HK-2 (cell line): ENCODE data around the gene CAPN2.
A peak's percentile ranks its signal among the peaks of the same experiment; 100 is the strongest.
"Not testable (repeated sequence)": the region's sequence is repeated elsewhere in the genome, so short reads cannot be mapped to it uniquely, and the experiment has no call there.

ENCODE experiments used
- DNase-seq: peaks from one replicate; pipeline ENCODE4 v3.0.0-alpha.2; 2018; ENCODE audit not compliant: unreplicated experiment

The CAPN2 gene

DNA sequence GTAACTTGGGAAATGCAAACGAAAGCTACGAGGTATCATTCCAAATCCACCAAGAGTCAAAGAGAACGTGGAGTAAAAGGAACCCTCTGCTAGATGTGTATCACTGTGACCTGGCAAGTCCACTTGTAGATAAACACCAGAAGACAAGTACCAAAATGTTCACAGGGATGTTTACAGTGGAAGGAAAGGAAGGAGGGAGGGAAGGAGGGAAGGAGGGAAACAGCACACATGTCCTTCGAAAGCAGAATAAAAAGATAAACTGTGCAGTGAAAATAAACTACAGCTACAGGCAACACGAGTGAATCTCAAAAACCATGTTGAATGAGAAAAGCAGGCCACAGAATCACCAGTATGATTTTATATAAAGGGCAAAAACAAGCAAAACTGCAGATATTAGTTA is 73.5 kb downstream of the CAPN2 start:
- DNase-seq = no peak

DNA sequence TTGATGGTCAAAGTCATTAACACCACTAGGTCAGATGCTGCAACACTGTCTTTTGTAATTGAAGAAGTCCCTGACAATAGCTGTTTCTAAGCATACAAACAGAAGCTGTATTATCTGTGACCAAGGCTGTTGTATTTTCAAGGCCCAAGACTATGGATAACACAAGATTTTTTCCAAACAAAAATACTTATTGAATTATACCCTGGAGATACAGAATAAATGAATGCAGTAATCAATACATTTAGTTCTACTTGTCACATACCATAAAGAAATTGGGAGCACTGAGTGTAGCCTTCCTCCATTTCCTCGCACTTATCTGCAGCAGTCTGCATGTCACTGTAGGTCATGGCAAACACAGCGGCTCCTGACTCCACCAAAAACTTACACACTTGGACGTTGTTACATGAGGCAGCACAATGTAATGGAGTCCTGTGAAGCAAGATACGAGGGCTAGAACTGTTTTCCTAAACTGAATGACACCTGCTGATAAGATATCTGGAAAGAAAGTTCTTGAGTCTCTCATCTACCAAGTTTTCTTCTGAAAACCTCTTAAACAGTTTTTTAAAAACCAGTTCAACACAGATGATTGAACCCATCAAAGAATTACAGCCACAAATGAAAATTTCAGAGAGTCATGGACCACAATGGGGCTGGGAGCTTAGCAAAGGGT is 76.5 kb downstream of the CAPN2 start:
- no peak for DNase-seq

- no peak for DNase-seq
Measured at GRCh38 chr1:223792046-223792445, 79.7 kb downstream of the CAPN2 start.

DNA sequence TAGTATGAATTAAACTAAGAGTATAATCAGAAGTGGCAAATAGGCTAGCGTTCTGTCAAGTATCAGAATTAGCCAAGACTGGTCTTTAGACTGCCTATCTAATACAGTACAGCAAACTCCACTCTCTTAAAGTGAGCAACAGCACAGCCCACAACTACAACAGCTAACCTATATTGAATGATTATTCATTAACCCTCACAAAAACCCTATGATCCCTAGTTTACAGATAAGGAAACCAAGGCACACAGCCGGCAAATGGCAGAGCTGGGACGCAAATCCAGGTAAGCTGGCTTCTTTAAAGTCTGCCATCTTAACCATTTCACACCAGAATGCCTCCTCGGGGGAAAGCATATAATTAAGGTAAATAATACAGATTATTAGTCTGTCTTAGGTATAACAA is 81.4 kb downstream of the CAPN2 start:
- no peak for DNase-seq

- DNase-seq = no peak
Measured at GRCh38 chr1:223794136-223794880, 82.0 kb downstream of the CAPN2 start.

- no peak for DNase-seq
Measured at GRCh38 chr1:223796210-223796609, 83.9 kb downstream of the CAPN2 start.

- no peak for DNase-seq
Measured at GRCh38 chr1:223802032-223802431, 89.7 kb downstream of the CAPN2 start.

DNA sequence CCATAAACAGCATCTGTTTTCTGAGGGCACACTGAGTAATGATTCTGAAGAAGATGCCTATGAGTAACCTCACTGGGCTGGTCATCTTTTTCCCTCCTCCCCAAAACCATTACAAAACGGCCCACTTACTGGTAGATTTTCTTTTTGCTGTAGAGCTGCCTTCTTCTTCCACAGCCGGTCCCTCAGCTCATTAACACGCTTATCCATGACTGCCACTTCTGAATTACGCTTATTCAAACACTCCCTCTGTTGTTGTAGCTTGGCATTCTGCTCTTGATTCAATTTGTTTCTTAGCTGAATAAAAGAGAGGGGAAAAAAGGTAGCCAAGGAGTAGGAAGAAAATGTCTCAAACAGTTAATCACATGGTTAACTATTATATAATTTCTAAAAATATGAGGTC is 90.3 kb downstream of the CAPN2 start:
- DNase-seq = no peak

- DNase-seq = no peak
Measured at GRCh38 chr1:223803211-223803610, 90.9 kb downstream of the CAPN2 start.

- DNase-seq = peak; percentile 42
Measured at GRCh38 chr1:223809905-223810304, 97.6 kb downstream of the CAPN2 start.

DNA sequence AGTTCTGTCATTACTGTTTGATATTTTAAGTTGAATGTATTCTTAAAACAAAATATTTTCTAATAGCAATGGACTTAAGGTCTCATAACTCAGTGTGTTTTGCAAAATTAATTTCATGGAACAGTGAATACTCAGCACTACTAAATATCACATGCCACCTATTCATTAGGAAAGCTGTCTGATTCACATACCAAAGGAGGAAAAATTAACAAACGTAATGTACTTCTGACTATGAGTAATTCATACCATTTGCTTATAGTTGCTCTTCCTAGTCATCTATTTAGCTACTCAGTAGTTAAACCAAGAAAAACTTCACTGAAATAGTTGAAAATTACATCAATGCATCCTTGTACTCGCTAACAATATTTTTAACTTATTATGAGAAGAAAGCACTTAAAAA is 98.2 kb downstream of the CAPN2 start:
- DNase-seq = no peak

DNA sequence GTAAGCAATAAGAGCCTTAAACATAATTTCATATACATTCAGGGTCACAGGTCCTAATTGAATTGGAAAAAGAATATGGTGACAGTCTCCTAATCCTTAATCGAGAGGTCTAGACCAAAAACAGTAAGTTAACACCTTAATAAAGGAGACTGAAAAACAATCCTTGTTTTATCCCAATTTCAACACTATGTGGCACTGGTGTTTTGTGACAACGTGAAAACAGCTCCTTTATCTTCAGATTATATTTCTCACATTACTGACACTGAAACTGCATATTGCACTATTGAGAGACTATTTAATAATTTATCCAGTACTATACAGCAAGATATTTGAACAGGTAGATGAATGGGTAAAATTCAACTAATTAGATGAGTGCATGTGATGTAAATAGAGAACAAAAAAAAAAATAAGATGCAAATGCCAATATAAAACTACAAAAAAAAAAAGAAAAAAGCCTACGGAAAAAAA is 99.3 kb downstream of the CAPN2 start:
- DNase-seq = no peak

DNA sequence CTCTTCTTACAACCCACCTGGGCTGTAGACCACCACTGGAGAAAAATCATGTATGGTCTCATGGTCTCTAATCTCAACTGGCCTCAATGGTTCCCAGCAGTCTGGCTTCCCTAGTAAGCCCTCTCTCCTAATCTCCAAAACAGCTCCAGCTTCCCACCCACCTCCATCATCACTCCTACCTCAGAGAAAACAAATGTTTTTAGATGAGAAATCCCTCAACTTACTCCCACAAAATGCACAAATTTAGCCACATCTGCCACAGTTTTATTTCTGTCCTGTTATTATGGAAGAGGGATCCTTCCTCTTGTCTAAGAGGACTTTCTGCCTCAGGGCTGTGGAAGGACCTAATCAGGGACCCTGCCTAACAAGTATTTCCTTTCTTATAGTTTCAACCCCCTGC is 101.3 kb downstream of the CAPN2 start:
- no peak for DNase-seq

DNA sequence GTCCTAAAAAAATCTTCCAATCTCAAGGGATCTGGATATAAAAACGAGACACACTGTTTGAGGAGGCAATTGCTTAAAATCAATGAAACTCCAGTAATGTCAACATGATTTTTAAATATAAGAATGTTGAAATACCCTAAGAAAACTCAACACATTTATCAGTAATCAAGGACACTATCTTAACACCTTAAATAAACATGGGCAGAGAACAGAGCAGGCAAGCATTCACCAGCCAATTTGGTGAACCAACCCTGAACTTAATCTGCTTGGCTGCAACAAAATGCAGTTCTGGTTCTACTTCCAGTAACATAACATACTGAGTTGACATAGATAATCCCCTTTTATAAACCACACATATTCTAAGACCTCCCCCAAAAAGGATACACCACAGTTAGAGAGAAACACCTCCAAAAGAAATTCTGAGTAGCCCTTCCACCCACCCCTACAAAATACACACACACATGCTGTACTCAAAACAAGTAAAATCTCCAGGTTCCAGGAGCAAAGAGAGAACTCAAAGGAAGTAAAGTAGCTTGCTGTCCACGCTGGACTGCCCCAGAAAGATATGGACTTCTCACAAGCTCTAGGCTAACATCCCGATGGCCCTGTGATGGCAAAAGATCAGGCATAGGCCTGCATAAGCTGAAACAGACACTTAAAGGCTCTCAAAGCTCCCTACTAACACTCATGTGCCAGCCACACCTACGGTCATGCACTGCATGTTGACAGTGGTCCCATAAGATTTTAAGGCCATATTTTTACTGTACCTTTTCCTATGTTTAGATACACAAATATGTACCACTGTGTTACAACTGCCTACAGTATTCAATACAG is 102.9 kb downstream of the CAPN2 start:
- no peak for DNase-seq

DNA sequence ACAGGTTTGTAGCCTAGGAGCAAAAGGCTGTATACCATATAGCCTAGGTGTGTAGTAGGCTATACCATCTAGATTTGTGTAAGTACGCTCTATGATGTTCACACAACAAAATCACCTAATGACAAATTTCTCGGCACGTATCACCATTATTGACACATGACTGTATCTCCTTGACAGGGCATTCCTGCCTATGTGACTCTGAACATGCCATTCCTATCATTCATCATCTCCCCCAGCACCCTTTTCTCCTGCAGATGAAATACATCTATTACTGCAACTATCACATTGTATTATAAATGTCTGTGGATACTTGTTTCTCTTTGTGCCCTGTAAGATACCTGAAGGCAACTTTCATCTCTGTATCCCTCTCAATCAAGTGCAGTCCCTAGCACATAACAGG is 103.5 kb downstream of the CAPN2 start:
- DNase-seq = no peak

DNA sequence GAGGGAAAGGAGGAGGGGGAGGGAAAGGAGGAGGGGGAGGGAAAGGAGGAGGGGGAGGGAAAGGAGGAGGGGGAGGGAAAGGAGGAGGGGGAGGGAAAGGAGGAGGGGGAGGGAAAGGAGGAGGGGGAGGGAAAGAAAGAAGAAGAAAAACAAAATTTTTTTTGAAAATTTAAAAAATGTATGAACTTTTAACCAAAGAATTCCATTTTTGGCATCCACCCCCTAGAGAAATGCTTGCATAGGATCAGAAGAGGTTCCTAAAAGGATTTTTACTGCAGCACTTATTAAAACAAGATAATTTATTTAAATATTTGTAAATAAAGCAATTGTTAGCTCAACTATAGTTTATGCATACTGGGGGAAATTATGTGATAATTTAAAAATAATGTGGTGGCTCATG is 104.9 kb downstream of the CAPN2 start:
- DNase-seq = not testable (repeated sequence)

- DNase-seq = no peak
Measured at GRCh38 chr1:223819730-223820514, 107.6 kb downstream of the CAPN2 start.

GRCh38 chr1:223820515-223820858 is 108.1 kb downstream of the CAPN2 start:
- no peak for DNase-seq

DNA sequence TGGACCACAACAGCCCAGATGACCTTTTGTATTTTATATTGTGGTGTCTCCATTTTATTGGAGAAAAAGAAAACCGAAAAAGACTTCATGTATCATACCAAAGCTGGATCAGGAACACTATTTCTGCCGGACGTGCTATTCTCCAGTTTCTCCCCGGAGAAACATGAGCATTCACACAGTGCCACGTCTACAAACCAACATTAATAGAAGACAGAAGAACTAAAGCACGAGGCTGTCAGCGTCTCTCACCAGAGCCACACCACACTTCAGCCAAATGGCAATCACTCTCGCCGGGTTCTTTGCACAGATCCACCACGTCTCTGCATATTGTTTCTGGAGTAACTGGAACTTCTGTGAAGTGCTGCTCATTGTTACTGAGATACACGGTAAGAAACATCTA is 108.6 kb downstream of the CAPN2 start:
- no peak for DNase-seq

DNA sequence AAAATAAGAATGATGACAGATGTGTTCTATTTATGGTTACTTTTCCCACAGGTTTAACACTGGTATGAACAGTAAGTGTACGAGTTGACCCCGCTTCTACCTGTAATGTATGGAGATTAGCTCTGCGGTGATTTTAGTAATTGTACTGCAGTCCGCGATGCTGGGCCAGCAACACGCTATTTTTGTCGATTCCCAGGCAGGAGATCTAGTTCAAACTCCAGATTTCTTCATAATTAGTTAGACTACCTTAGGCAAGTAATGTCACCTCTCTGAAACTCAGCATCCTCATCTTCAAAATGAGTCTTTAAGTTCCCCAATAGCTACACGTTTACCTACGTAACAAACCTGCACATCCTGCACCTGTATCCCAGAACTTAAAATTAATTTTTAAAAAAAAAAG is 111.9 kb downstream of the CAPN2 start:
- no peak for DNase-seq

DNA sequence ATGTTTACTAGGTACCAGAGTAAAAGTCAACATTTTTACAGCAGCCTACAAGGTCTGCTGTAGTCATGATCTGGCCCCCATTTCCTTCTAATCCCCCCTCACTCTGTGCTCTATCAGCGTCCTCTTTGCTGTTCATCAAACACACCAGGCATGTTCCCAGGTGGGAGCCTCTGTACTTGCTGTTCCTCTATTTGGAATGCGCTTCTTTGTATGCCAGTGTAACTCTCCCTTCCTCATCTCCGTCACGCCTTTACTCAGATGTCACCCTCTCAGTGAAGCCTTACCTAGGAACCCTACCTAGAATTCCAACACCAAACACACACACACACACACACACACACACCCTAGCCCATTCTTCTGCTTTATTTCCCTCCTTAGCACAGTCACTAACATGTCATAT is 112.4 kb downstream of the CAPN2 start:
- no peak for DNase-seq
